Fibroblast of the aortic adventitia (primary cell): ENCODE results near the gene UBXN10. TPM values are rescaled to one million over a fixed set of nuclear protein-coding genes. Genes with fewer than 3 reads are reported as not detected.

Experiments used
- DNase-seq: peaks from one replicate; pipeline ENCODE4 v3.0.0-alpha.2; 2010; ENCODE audit warnings: low read depth
- H3K4me3 ChIP-seq: 2 replicates; pipeline ENCODE4 v1.5.1; 2011; ENCODE audit warnings: low read depth, mild to moderate bottlenecking, control low read depth, low read length, moderate library complexity
- total RNA-seq: library from RNA; depleted of rRNA; stranded (reverse); fragments of >200 nt; gene quantifications from 2 replicates; pipeline ENCODE4 v1.2.3, GENCODE V29; 2012; ENCODE audit warnings: low replicate concordance
- TF ChIP-seq, protein P1 (sequence below): IDR thresholded peaks from 2 replicates; pipeline ENCODE4 v1.5.1; 2011; ENCODE audit warnings: mild to moderate bottlenecking, low read length, control low read depth, inconsistent platforms; ENCODE audit not compliant: insufficient read depth

Gene UBXN10
- total RNA-seq, 1 donor = not detected

GRCh38 chr1:20200966-20201365 lies 15.1 kb downstream of the UBXN10 start:
- no peak for DNase-seq
- H3K4me3 ChIP-seq = no peak overlapping the region
- TF ChIP-seq, protein P1, sequence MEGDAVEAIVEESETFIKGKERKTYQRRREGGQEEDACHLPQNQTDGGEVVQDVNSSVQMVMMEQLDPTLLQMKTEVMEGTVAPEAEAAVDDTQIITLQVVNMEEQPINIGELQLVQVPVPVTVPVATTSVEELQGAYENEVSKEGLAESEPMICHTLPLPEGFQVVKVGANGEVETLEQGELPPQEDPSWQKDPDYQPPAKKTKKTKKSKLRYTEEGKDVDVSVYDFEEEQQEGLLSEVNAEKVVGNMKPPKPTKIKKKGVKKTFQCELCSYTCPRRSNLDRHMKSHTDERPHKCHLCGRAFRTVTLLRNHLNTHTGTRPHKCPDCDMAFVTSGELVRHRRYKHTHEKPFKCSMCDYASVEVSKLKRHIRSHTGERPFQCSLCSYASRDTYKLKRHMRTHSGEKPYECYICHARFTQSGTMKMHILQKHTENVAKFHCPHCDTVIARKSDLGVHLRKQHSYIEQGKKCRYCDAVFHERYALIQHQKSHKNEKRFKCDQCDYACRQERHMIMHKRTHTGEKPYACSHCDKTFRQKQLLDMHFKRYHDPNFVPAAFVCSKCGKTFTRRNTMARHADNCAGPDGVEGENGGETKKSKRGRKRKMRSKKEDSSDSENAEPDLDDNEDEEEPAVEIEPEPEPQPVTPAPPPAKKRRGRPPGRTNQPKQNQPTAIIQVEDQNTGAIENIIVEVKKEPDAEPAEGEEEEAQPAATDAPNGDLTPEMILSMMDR = no peak

- TF ChIP-seq, protein P1 = no peak
- DNase-seq = no peak
- H3K4me3 ChIP-seq = no peak overlapping the region
Observed at GRCh38 chr1:20202166-20202565, 16.3 kb downstream of the UBXN10 start.

GRCh38 chr1:20207546-20207945 lies 21.6 kb downstream of the UBXN10 start:
- DNase-seq = no peak
- TF ChIP-seq, protein P1 = no peak
- H3K4me3 ChIP-seq = no peak overlapping the region

GRCh38 chr1:20209471-20209870 lies 23.6 kb downstream of the UBXN10 start:
- TF ChIP-seq, protein P1 = no peak
- DNase-seq = no peak
- H3K4me3 ChIP-seq = no peak overlapping the region

GRCh38 chr1:20210736-20211460 lies 25.0 kb downstream of the UBXN10 start:
- TF ChIP-seq, protein P1 = no peak
- no peak overlapping the region for H3K4me3 ChIP-seq
- no peak for DNase-seq

- TF ChIP-seq, protein P1 = no peak
- H3K4me3 ChIP-seq = no peak overlapping the region
- no peak for DNase-seq
Observed at GRCh38 chr1:20211511-20211931, 25.6 kb downstream of the UBXN10 start.
